H9 (cell line): Measurements from ENCODE around the gene WWC2. TPM values are rescaled to one million over a fixed set of nuclear protein-coding genes. Genes with fewer than 3 reads are reported as not detected.
A peak's percentile ranks its signal among the peaks of the same experiment; 100 is the strongest.

Source experiments
- DNase-seq: peaks from one replicate; pipeline ENCODE4 v3.0.0-alpha.2; 2017
- H2AFZ ChIP-seq: one replicate; pipeline ENCODE4 v1.6.1; 2013; ENCODE audit warnings: mild to moderate bottlenecking, low read length, control low read depth, moderate library complexity
- H2AK5ac ChIP-seq: 2 replicates; pipeline ENCODE4 v1.6.1; 2013; ENCODE audit warnings: low read length, control low read depth, mixed read lengths; ENCODE audit not compliant: insufficient read length
- H2BK120ac ChIP-seq: one replicate; pipeline ENCODE4 v1.6.1; 2013; ENCODE audit warnings: low read depth, mild to moderate bottlenecking, low read length, control low read depth, inconsistent platforms; ENCODE audit not compliant: poor library complexity, severe bottlenecking
- H2BK12ac ChIP-seq: 2 replicates; pipeline ENCODE4 v1.6.1; 2013; ENCODE audit warnings: low read length, control low read depth, mixed read lengths, low read depth; ENCODE audit not compliant: insufficient read length
- H2BK15ac ChIP-seq: 2 replicates; pipeline ENCODE4 v1.6.1; 2013; ENCODE audit warnings: low read depth, low read length, control low read depth
- H2BK20ac ChIP-seq: one replicate; pipeline ENCODE4 v1.6.1; 2013; ENCODE audit warnings: low read depth, mild to moderate bottlenecking, low read length, control low read depth, inconsistent platforms; ENCODE audit not compliant: poor library complexity, severe bottlenecking
- H2BK5ac ChIP-seq: 2 replicates; pipeline ENCODE4 v1.6.1; 2013; ENCODE audit warnings: low read length, control low read depth, mixed read lengths; ENCODE audit not compliant: insufficient read length
- H3K14ac ChIP-seq: 2 replicates; pipeline ENCODE4 v1.6.1; 2013; ENCODE audit warnings: low read length, control low read depth; ENCODE audit not compliant: insufficient read depth
- H3K18ac ChIP-seq: 2 replicates; pipeline ENCODE4 v1.6.1; 2013; ENCODE audit warnings: low read depth, mild to moderate bottlenecking, mixed read lengths, low read length, control low read depth; ENCODE audit not compliant: insufficient read length
- H3K23ac ChIP-seq: 2 replicates; pipeline ENCODE4 v1.6.1; 2013; ENCODE audit warnings: low read length, control low read depth, mixed read lengths, low read depth; ENCODE audit not compliant: insufficient read length
- H3K23me2 ChIP-seq: 2 replicates; pipeline ENCODE4 v1.6.1; 2013; ENCODE audit warnings: low read depth, mild to moderate bottlenecking, mixed read lengths, low read length, control low read depth; ENCODE audit not compliant: insufficient read length, poor library complexity, severe bottlenecking
- H3K27ac ChIP-seq: 2 replicates; pipeline ENCODE4 v1.5.1; 2013; ENCODE audit warnings: low read length, control low read depth, mixed read lengths, low read depth; ENCODE audit not compliant: insufficient read length
- H3K27me3 ChIP-seq: 2 replicates; pipeline ENCODE4 v1.6.1; 2013; ENCODE audit warnings: low read length, control low read depth, inconsistent platforms; ENCODE audit not compliant: insufficient read depth
- H3K4ac ChIP-seq: 2 replicates; pipeline ENCODE4 v1.6.1; 2013; ENCODE audit warnings: low read depth, mild to moderate bottlenecking, control low read depth, inconsistent platforms, low read length, moderate library complexity
- H3K4me1 ChIP-seq: 2 replicates; pipeline ENCODE4 v1.6.1; 2013; ENCODE audit warnings: low read length, control low read depth, inconsistent platforms; ENCODE audit not compliant: insufficient read depth
- H3K4me2 ChIP-seq: 2 replicates; pipeline ENCODE4 v1.6.1; 2013; ENCODE audit warnings: low read length, control low read depth, mixed read lengths; ENCODE audit not compliant: insufficient read length, insufficient read depth
- H3K56ac ChIP-seq: 2 replicates; pipeline ENCODE4 v1.6.1; 2013; ENCODE audit warnings: low read depth, mild to moderate bottlenecking, mixed read lengths, low read length, control low read depth; ENCODE audit not compliant: insufficient read length
- H3K79me1 ChIP-seq: 2 replicates; pipeline ENCODE4 v1.6.1; 2013; ENCODE audit warnings: low read depth, mild to moderate bottlenecking, moderate library complexity, low read length, control low read depth, inconsistent platforms; ENCODE audit not compliant: insufficient read depth, poor library complexity, severe bottlenecking
- H3K79me2 ChIP-seq: 2 replicates; pipeline ENCODE4 v1.6.1; 2013; ENCODE audit warnings: low read length, control low read depth, inconsistent platforms; ENCODE audit not compliant: insufficient read depth
- H3K9ac ChIP-seq: 2 replicates; pipeline ENCODE4 v1.6.1; 2013; ENCODE audit warnings: low read length, control low read depth, mixed read lengths; ENCODE audit not compliant: insufficient read length; ENCODE audit errors: extremely low read depth
- H3K9me3 ChIP-seq: one replicate; pipeline ENCODE4 v1.6.1; 2013; ENCODE audit warnings: low read depth, low read length, inconsistent platforms; ENCODE audit not compliant: control insufficient read depth
- H3T11ph ChIP-seq: one replicate; pipeline ENCODE4 v1.6.1; 2013; ENCODE audit warnings: mild to moderate bottlenecking, low read length, control low read depth, inconsistent platforms
- H4K20me1 ChIP-seq: one replicate; pipeline ENCODE4 v1.6.1; 2013; ENCODE audit not compliant: control insufficient read depth, insufficient read length, insufficient read depth
- H4K5ac ChIP-seq: 2 replicates; pipeline ENCODE4 v1.6.1; 2013; ENCODE audit warnings: low read depth, mild to moderate bottlenecking, mixed read lengths, low read length, control low read depth; ENCODE audit not compliant: insufficient read length
- H4K8ac ChIP-seq: replicated peaks from 2 replicates; pipeline ENCODE4 v1.6.1; 2013; ENCODE audit warnings: low read length, control low read depth, mixed read lengths, low read depth; ENCODE audit not compliant: insufficient read length
- H4K91ac ChIP-seq: 2 replicates; pipeline ENCODE4 v1.6.1; 2013; ENCODE audit warnings: low read depth, mild to moderate bottlenecking, moderate library complexity, mixed read lengths, low read length, control low read depth; ENCODE audit not compliant: insufficient read length
- H3K27ac Mint-ChIP-seq, 3 experiments: 2 replicates in 2 of 3; 3 replicates in 1 of 3; pipeline ENCODE4 v1.8.0; 2020 to 2021; ENCODE audit warnings: mixed read lengths in 3 of 3, mild to moderate bottlenecking in 1 of 3, moderate library complexity in 1 of 3
- H3K27me3 Mint-ChIP-seq: 2 replicates; pipeline ENCODE4 v1.8.0; 2021; ENCODE audit warnings: low read depth, mild to moderate bottlenecking, moderate library complexity, mixed read lengths
- H3K36me3 Mint-ChIP-seq, 3 experiments: 2 replicates in 2 of 3; 3 replicates in 1 of 3; pipeline ENCODE4 v1.8.0; 2020 to 2021; ENCODE audit warnings: low read depth in 3 of 3, mixed read lengths in 3 of 3; ENCODE audit not compliant: insufficient read depth in 1 of 3
- H3K4me1 Mint-ChIP-seq, 2 experiments: 2 replicates each; pipeline ENCODE4 v1.8.0; 2020; ENCODE audit warnings: mixed read lengths in 2 of 2
- H3K4me3 Mint-ChIP-seq, 2 experiments: 2 replicates in 1 of 2; 3 replicates in 1 of 2; pipeline ENCODE4 v1.8.0; 2020 to 2021; ENCODE audit warnings: mild to moderate bottlenecking in 2 of 2, mixed read lengths in 2 of 2, moderate library complexity in 1 of 2
- H3K9me3 Mint-ChIP-seq, 2 experiments: 2 replicates in 1 of 2; 3 replicates in 1 of 2; pipeline ENCODE4 v1.8.0; 2020; ENCODE audit warnings: mild to moderate bottlenecking in 2 of 2, mixed read lengths in 2 of 2, moderate library complexity in 1 of 2
- CTCF ChIP-seq: fragments of 200-600 bp; sonication (generic); conservative IDR thresholded peaks from 3 replicates; pipeline ENCODE4 v1.8.0; 2021; ENCODE audit warnings: antibody characterized with exemption, mild to moderate bottlenecking
- WGBS: extraction: QIAGEN DNeasy Blood & Tissue Kit; methylation state at CpG from one replicate; pipeline ENCODE4 v1.1.7; 2013; ENCODE audit warnings: missing lambda C conversion rate, low lambda C conversion rate, mixed read lengths; ENCODE audit not compliant: insufficient read length; ENCODE audit errors: extremely low coverage; 5-methylcytosine and 5-hydroxymethylcytosine counted together
- total RNA-seq: library from RNA; stranded (reverse); gene quantifications from 2 replicates; pipeline ENCODE4 v1.2.1, GENCODE V29; 2021

The WWC2 gene
- total RNA-seq, 1 experiment from 2014 or later: 106 TPM

- Mint-ChIP-seq H3K27me3 (no peaks in the 10 kb centered on the region), H3K36me3 (peaks cover 0 to 3% (median 1%) of the 10 kb centered on the region in 3 experiments; a peak in 1 of 7 replicates), H3K4me3 (no peak overlapping the region), H3K4me1 (peaks cover 38 to 39% of the 10 kb centered on the region in 2 experiments), H3K27ac (peak overlapping the region in 1 of 3 experiments; percentile 57; a peak in 2 of 7 replicates), H3K9me3 (no peaks in the 10 kb centered on the region; a peak in 1 of 5 replicates)
- H3K27me3 ChIP-seq: no peaks in the 10 kb centered on the region
- H2BK12ac ChIP-seq: no peak overlapping the region
- no peak overlapping the region for H2BK15ac ChIP-seq
- H3K4me2 ChIP-seq: no peak overlapping the region
- no peak overlapping the region for H3K18ac ChIP-seq
- H3K79me1 ChIP-seq: no peaks in the 10 kb centered on the region
- H2BK5ac ChIP-seq: no peak overlapping the region
- no peak overlapping the region for H3K4ac ChIP-seq
- H4K5ac ChIP-seq: no peak overlapping the region
- no peaks in the 10 kb centered on the region for H3K79me2 ChIP-seq
- peak; percentile 47 for DNase-seq
- no peak overlapping the region for H4K91ac ChIP-seq
- H3K9ac ChIP-seq: no peak overlapping the region
- peak; percentile 42; the same call in 2 of the 3 replicates for TF ChIP-seq CTCF
- WGBS: no CpG with 5 or more reads among the region's 13 CpGs
- no peaks in the 10 kb centered on the region for H4K20me1 ChIP-seq
- no peak overlapping the region for H3T11ph ChIP-seq
- H2AFZ ChIP-seq: no peak overlapping the region
- no peaks in the 10 kb centered on the region for H3K23me2 ChIP-seq
- H2AK5ac ChIP-seq: no peak overlapping the region
- H3K4me1 ChIP-seq: peaks cover 6% of the 10 kb centered on the region; the same call in 1 of the 2 replicates
- no peak overlapping the region for H2BK20ac ChIP-seq
- no peaks in the 10 kb centered on the region for H3K9me3 ChIP-seq
- H3K23ac ChIP-seq: no peak overlapping the region
- no peak overlapping the region for H4K8ac ChIP-seq
- H3K14ac ChIP-seq: no peak overlapping the region
- H2BK120ac ChIP-seq: no peak overlapping the region
- no peak overlapping the region for H3K27ac ChIP-seq
- H3K56ac ChIP-seq: no peak overlapping the region
These were observed 20.4 kb upstream of the WWC2 start for GRCh38 chr4:183078634-183079033.
